OCI-LY3 (cell line): ENCODE measurements around the gene PEX10.

Source experiments
- H2AFZ ChIP-seq: fragments of 200-600, 300-600 bp; shearing (Covaris generic); 2 replicates; pipeline ENCODE4 v1.6.0; 2014; ENCODE audit warnings: antibody characterized with exemption, low read depth, low read length
- H3K27ac ChIP-seq: fragments of 200-600, 300-600 bp; sonication (generic); 2 replicates; pipeline ENCODE4 v1.5.1; 2014; ENCODE audit warnings: mild to moderate bottlenecking, low read length, moderate library complexity, mixed read lengths
- H3K27me3 ChIP-seq: fragments of 200-600, 300-600 bp; sonication (generic); 2 replicates; pipeline ENCODE4 v1.6.1; 2014; ENCODE audit warnings: low read depth, low read length, mixed read lengths
- H3K36me3 ChIP-seq: fragments of 200-600, 300-600 bp; sonication (generic); replicated peaks from 2 replicates; pipeline ENCODE3; 2014; ENCODE audit warnings: low read depth, low read length, mixed read lengths
- H3K4me1 ChIP-seq: fragments of 300-600, 200-600 bp; sonication (generic); 2 replicates; pipeline ENCODE4 v1.6.1; 2014; ENCODE audit warnings: low read length, mixed read lengths
- H3K4me2 ChIP-seq: fragments of 200-600, 300-600 bp; sonication (generic); 2 replicates; pipeline ENCODE4 v1.6.1; 2014; ENCODE audit warnings: low read length, mixed read lengths
- H3K4me3 ChIP-seq: fragments of 300-600, 200-600 bp; sonication (generic); 2 replicates; pipeline ENCODE4 v1.5.1; 2014; ENCODE audit warnings: antibody characterized with exemption, mild to moderate bottlenecking, low read length, moderate library complexity
- H3K79me2 ChIP-seq: fragments of 300-600, 200-600 bp; shearing (Covaris generic); 2 replicates; pipeline ENCODE4 v1.6.1; 2014; ENCODE audit warnings: mild to moderate bottlenecking, low read length, mixed read lengths
- H3K9ac ChIP-seq: fragments of 300-600, 200-600 bp; shearing (Covaris generic); 2 replicates; pipeline ENCODE4 v1.6.0; 2014; ENCODE audit warnings: mild to moderate bottlenecking, low read length, moderate library complexity
- H3K9me3 ChIP-seq: fragments of 200-600, 300-600 bp; shearing (Covaris generic); 2 replicates; pipeline ENCODE4 v1.6.1; 2014; ENCODE audit warnings: low read length, mixed read lengths; ENCODE audit not compliant: insufficient read depth
- H4K20me1 ChIP-seq: fragments of 200-600, 300-600 bp; sonication (generic); 2 replicates; pipeline ENCODE4 v1.6.1; 2016; ENCODE audit warnings: low read length, mixed read lengths; ENCODE audit not compliant: insufficient read depth
- CTCF ChIP-seq: fragments of 200-600, 300-600 bp; sonication (generic); IDR thresholded peaks from 2 replicates; pipeline ENCODE4 v1.5.1; 2014; ENCODE audit warnings: antibody characterized with exemption, low read length, low read depth
- EZH2phosphoT487 ChIP-seq: fragments of 200-600 bp; shearing (Covaris generic); IDR thresholded peaks from 2 replicates; pipeline ENCODE4 v1.6.1; 2018; ENCODE audit warnings: antibody characterized with exemption, mixed run types, low read depth

The PEX10 gene

GRCh38 chr1:2398871-2399270 is 13.5 kb downstream of the PEX10 start:
- Histone ChIP-seq H3K9me3 (no peaks in the 10 kb centered on the region), H3K4me2 (no peak overlapping the region), H3K4me1 (no peaks in the 10 kb centered on the region), H3K36me3 (peaks cover 58% of the 10 kb centered on the region), H3K27me3 (no peaks in the 10 kb centered on the region), H2AFZ (no peak overlapping the region), H3K27ac (no peak overlapping the region), H3K79me2 (peaks cover 20% of the 10 kb centered on the region), H4K20me1 (no peaks in the 10 kb centered on the region), H3K4me3 (no peak overlapping the region), H3K9ac (no peak overlapping the region)
- TF ChIP-seq CTCF (no peak), EZH2phosphoT487 (no peak)

GRCh38 chr1:2397007-2397679 is 15.2 kb downstream of the PEX10 start:
- peaks cover 38% of the 10 kb centered on the region for H3K79me2 ChIP-seq
- H3K4me2 ChIP-seq, result no peak overlapping the region
- 0 out of 2 replicates have a peak, but pooled peaks cover 3% of the 10 kb centered on the region for H4K20me1 ChIP-seq
- H3K9ac ChIP-seq, result no peak overlapping the region
- peaks cover 9% of the 10 kb centered on the region for H3K4me1 ChIP-seq
- H3K36me3 ChIP-seq, result peaks cover 57% of the 10 kb centered on the region
- TF ChIP-seq EZH2phosphoT487 (no peak), CTCF (no peak)
- no peak overlapping the region for H3K27ac ChIP-seq
- no peaks in the 10 kb centered on the region for H3K27me3 ChIP-seq
- H3K9me3 ChIP-seq, result no peaks in the 10 kb centered on the region
- H2AFZ ChIP-seq, result no peak overlapping the region
- H3K4me3 ChIP-seq, result no peak overlapping the region

- no peak overlapping the region for H2AFZ ChIP-seq
- no peak overlapping the region for H3K4me2 ChIP-seq
- H3K79me2 ChIP-seq, result peaks cover 43% of the 10 kb centered on the region
- peaks cover 9% of the 10 kb centered on the region for H3K4me1 ChIP-seq
- H3K4me3 ChIP-seq, result no peak overlapping the region
- no peaks in the 10 kb centered on the region for H3K27me3 ChIP-seq
- no peak overlapping the region for H3K27ac ChIP-seq
- peaks cover 52% of the 10 kb centered on the region for H3K36me3 ChIP-seq
- H4K20me1 ChIP-seq, result 0 out of 2 replicates have a peak, but pooled peaks cover 3% of the 10 kb centered on the region
- no peak overlapping the region for H3K9ac ChIP-seq
- H3K9me3 ChIP-seq, result no peaks in the 10 kb centered on the region
- TF ChIP-seq EZH2phosphoT487 (no peak), CTCF (no peak)
These were observed 15.9 kb downstream of the PEX10 start for GRCh38 chr1:2396476-2396875.

- Histone ChIP-seq H3K4me3 (no peak overlapping the region), H3K27me3 (no peaks in the 10 kb centered on the region), H3K4me1 (peaks cover 9% of the 10 kb centered on the region), H2AFZ (no peak overlapping the region), H3K9me3 (no peaks in the 10 kb centered on the region), H3K79me2 (peaks cover 45% of the 10 kb centered on the region), H4K20me1 (0 out of 2 replicates have a peak, but pooled peaks cover 3% of the 10 kb centered on the region), H3K27ac (no peak overlapping the region), H3K9ac (no peak overlapping the region), H3K4me2 (no peak overlapping the region), H3K36me3 (peaks cover 50% of the 10 kb centered on the region)
- TF ChIP-seq CTCF, result no peak
These were observed 16.3 kb downstream of the PEX10 start for GRCh38 chr1:2396059-2396458.
